HL-60 (cell line): ENCODE measurements around the gene COG7.

Source experiments
- POLR2AphosphoS5 ChIP-seq: IDR thresholded peaks from 2 replicates; pipeline ENCODE4 v1.6.1; 2012; ENCODE audit warnings: low read depth
- TF ChIP-seq, protein P1 (sequence below): IDR thresholded peaks from one replicate; pipeline ENCODE4 v1.5.1; 2011; ENCODE audit warnings: low read length, control low read depth, inconsistent platforms; ENCODE audit not compliant: insufficient read depth

DNA sequence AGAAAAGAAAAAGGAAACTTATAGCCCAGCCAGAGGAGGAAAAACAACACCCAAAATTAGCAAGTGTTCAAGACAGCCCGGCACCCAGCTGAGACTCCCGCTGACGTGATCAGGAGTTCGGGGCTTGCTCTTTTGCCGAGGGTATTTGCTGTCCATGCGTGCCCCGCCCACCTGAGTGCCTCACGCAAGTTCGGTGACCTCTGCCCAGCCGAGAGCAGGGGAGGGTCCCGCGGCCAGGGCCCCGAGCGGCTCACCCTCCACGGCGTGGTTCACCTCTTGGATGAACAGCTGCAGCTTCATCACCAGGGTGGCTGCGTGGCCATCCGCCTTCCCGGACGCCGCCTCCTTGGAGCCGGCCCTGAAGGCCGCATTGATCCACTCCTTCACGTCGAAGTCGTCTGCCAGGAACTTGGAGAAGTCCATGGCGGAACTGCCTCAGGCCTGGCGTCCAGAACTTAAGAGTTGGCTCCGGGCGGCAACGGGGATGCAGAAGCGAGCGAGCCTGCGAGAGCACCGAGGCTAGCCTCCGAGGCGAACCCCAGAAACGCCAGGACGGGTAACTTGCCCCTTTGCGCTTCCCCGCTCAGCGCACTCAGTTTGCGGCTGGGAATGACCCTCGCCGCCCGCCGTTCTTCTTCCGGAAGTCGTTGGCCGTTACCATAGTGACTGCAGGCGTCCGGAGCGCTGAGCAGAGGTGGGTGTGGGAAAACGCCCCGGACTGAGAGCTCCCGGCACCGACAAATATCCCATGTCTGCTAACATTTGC, at the start of gene COG7:
- TF ChIP-seq, protein P1, sequence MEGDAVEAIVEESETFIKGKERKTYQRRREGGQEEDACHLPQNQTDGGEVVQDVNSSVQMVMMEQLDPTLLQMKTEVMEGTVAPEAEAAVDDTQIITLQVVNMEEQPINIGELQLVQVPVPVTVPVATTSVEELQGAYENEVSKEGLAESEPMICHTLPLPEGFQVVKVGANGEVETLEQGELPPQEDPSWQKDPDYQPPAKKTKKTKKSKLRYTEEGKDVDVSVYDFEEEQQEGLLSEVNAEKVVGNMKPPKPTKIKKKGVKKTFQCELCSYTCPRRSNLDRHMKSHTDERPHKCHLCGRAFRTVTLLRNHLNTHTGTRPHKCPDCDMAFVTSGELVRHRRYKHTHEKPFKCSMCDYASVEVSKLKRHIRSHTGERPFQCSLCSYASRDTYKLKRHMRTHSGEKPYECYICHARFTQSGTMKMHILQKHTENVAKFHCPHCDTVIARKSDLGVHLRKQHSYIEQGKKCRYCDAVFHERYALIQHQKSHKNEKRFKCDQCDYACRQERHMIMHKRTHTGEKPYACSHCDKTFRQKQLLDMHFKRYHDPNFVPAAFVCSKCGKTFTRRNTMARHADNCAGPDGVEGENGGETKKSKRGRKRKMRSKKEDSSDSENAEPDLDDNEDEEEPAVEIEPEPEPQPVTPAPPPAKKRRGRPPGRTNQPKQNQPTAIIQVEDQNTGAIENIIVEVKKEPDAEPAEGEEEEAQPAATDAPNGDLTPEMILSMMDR = no peak
- TF ChIP-seq POLR2AphosphoS5 = no peak
